IMR-90 (cell line): ENCODE data around the gene SYNGR2. TPM values are rescaled to one million over a fixed set of nuclear protein-coding genes. Genes with fewer than 3 reads are reported as not detected.
A peak's percentile ranks its signal among the peaks of the same experiment; 100 is the strongest.

Experiments used
- ATAC-seq: fragments of 200-7000 bp; cut with Tn5 transposase; 2 replicates; pipeline ENCODE4 v1.9.1; 2020; ENCODE audit warnings: low read depth, mild to moderate bottlenecking, moderate library complexity
- BruUV-seq: library from RNA; stranded (reverse); fragments of 400-500 nt; replicated peaks from 2 replicates; lab custom pipeline; 2021; lab: Mats Ljungman, UMichigan
- CTCF ChIA-PET: fragments of 300-600 bp; formaldehyde crosslinking; extraction: SDS; loops from one replicate; lab custom pipeline; 2021; ENCODE audit warnings: antibody characterized with exemption; lab: Yijun Ruan, JAX
- POLR2A ChIA-PET: fragments of 300-600 bp; sonication (Branson Sonifier 250); formaldehyde crosslinking; loops from one replicate; lab custom pipeline; 2022; ENCODE audit warnings: antibody characterized with exemption; ENCODE audit not compliant: unreplicated experiment; lab: Charles Lee
- DNase-seq: peaks from one replicate; pipeline ENCODE4 v3.0.0; 2013
- H2AFZ ChIP-seq: replicated peaks from 2 replicates; pipeline ENCODE3; 2013; ENCODE audit warnings: low read length, mild to moderate bottlenecking; ENCODE audit not compliant: poor library complexity
- H2AK5ac ChIP-seq: 2 replicates; pipeline ENCODE4 v1.6.1; 2013; ENCODE audit warnings: low read depth, low read length, inconsistent platforms
- H2AK9ac ChIP-seq: replicated peaks from 2 replicates; pipeline ENCODE3; 2013; ENCODE audit warnings: mild to moderate bottlenecking, low read depth, low read length, moderate library complexity; ENCODE audit not compliant: poor library complexity
- H2BK120ac ChIP-seq: 2 replicates; pipeline ENCODE4 v1.6.1; 2013; ENCODE audit warnings: low read depth, low read length, inconsistent platforms
- H2BK15ac ChIP-seq: 3 replicates; pipeline ENCODE4 v1.6.1; 2013; ENCODE audit warnings: low read depth, low read length, inconsistent platforms
- H2BK20ac ChIP-seq: 2 replicates; pipeline ENCODE4 v1.6.1; 2013; ENCODE audit warnings: low read depth, mild to moderate bottlenecking, inconsistent platforms, low read length, moderate library complexity
- H2BK5ac ChIP-seq: 2 replicates; pipeline ENCODE4 v1.6.1; 2013; ENCODE audit warnings: mild to moderate bottlenecking, low read depth, low read length, inconsistent platforms; ENCODE audit not compliant: poor library complexity, severe bottlenecking
- H3K14ac ChIP-seq: replicated peaks from 2 replicates; pipeline ENCODE4 v1.6.1; 2013; ENCODE audit warnings: low read depth, low read length, inconsistent platforms
- H3K18ac ChIP-seq: 2 replicates; pipeline ENCODE4 v1.6.1; 2013; ENCODE audit warnings: low read depth, low read length, control low read depth
- H3K23ac ChIP-seq: 2 replicates; pipeline ENCODE4 v1.6.1; 2013; ENCODE audit warnings: low read depth, low read length, inconsistent platforms
- H3K27ac ChIP-seq: 2 replicates; pipeline ENCODE4 v1.5.1; 2013; ENCODE audit warnings: mild to moderate bottlenecking, control low read depth, low read length; ENCODE audit not compliant: insufficient read depth
- H3K27me3 ChIP-seq: 2 replicates; pipeline ENCODE4 v1.6.1; 2013; ENCODE audit warnings: low read length; ENCODE audit not compliant: control insufficient read depth, insufficient read depth
- H3K36me3 ChIP-seq: 2 replicates; pipeline ENCODE4 v1.6.1; 2013; ENCODE audit warnings: low read length, mixed read lengths; ENCODE audit not compliant: control insufficient read depth, insufficient read depth
- H3K4ac ChIP-seq: 2 replicates; pipeline ENCODE4 v1.6.1; 2013; ENCODE audit warnings: low read depth, low read length, inconsistent platforms
- H3K4me1 ChIP-seq: 2 replicates; pipeline ENCODE4 v1.6.1; 2013; ENCODE audit warnings: low read length, mixed read lengths; ENCODE audit not compliant: control insufficient read depth, insufficient read depth
- H3K4me2 ChIP-seq: 2 replicates; pipeline ENCODE4 v1.6.1; 2013; ENCODE audit warnings: low read depth, mild to moderate bottlenecking, control low read depth, low read length, moderate library complexity
- H3K4me3 ChIP-seq: 2 replicates; pipeline ENCODE4 v1.5.1; 2013; ENCODE audit warnings: low read depth, mild to moderate bottlenecking, control low read depth, low read length, moderate library complexity; ENCODE audit not compliant: insufficient read depth
- H3K56ac ChIP-seq: 2 replicates; pipeline ENCODE4 v1.6.1; 2013; ENCODE audit warnings: low read length, inconsistent platforms; ENCODE audit not compliant: insufficient read depth; ENCODE audit errors: extremely low read depth
- H3K79me1 ChIP-seq, 2 experiments: 2 replicates each; pipeline ENCODE4 v1.6.1; 2013; ENCODE audit warnings: low read length in 2 of 2, inconsistent platforms in 1 of 2, low read depth in 1 of 2
- H3K9ac ChIP-seq: 2 replicates; pipeline ENCODE4 v1.6.1; 2013; ENCODE audit warnings: low read depth, low read length, control low read depth
- H3K9me1 ChIP-seq: 2 replicates; pipeline ENCODE4 v1.6.1; 2013; ENCODE audit warnings: low read length, inconsistent platforms; ENCODE audit not compliant: insufficient read depth
- H3K9me3 ChIP-seq: 2 replicates; pipeline ENCODE4 v1.6.1; 2013; ENCODE audit warnings: low read length; ENCODE audit not compliant: control insufficient read depth, insufficient read depth
- H4K20me1 ChIP-seq: 2 replicates; pipeline ENCODE4 v1.6.1; 2013; ENCODE audit warnings: low read length, inconsistent platforms; ENCODE audit not compliant: insufficient read depth
- H4K5ac ChIP-seq: 2 replicates; pipeline ENCODE4 v1.6.1; 2013; ENCODE audit warnings: mild to moderate bottlenecking, low read depth, low read length, control low read depth
- H4K8ac ChIP-seq, 2 experiments: 2 replicates each; pipeline ENCODE4 v1.6.1; 2013; ENCODE audit warnings: low read depth in 2 of 2, low read length in 2 of 2, control low read depth in 1 of 2, inconsistent platforms in 1 of 2
- H4K91ac ChIP-seq: 2 replicates; pipeline ENCODE4 v1.6.1; 2013; ENCODE audit warnings: low read depth, low read length, inconsistent platforms; ENCODE audit not compliant: insufficient read depth
- BHLHE40 ChIP-seq: fragments of 150-350 bp; IDR thresholded peaks from 2 replicates; pipeline ENCODE4 v1.6.1; 2016; ENCODE audit warnings: mild to moderate bottlenecking, low read depth, low read length
- CEBPB ChIP-seq: IDR thresholded peaks from 2 replicates; pipeline ENCODE4 v1.6.1; 2012; ENCODE audit warnings: low read depth, low read length, improper control_type of control experiment
- CHD1 ChIP-seq: IDR thresholded peaks from 2 replicates; pipeline ENCODE4 v1.6.1; 2012; ENCODE audit warnings: low read depth, low read length, improper control_type of control experiment
- CTCF ChIP-seq: conservative IDR thresholded peaks from 2 replicates; pipeline ENCODE4 v1.5.1; 2012; ENCODE audit warnings: mild to moderate bottlenecking, low read depth, low read length, improper control_type of control experiment
- ELK1 ChIP-seq: fragments of 150-350 bp; IDR thresholded peaks from 2 replicates; pipeline ENCODE4 v1.6.1; 2016; ENCODE audit warnings: low read depth, mild to moderate bottlenecking, low read length, moderate library complexity, borderline replicate concordance
- FOS ChIP-seq: fragments of 150-350 bp; IDR thresholded peaks from 2 replicates; pipeline ENCODE4 v1.6.1; 2016; ENCODE audit warnings: low read depth, low read length
- MAFK ChIP-seq: IDR thresholded peaks from 2 replicates; pipeline ENCODE4 v1.6.1; 2012; ENCODE audit warnings: low read depth, low read length, improper control_type of control experiment
- MAZ ChIP-seq: IDR thresholded peaks from 2 replicates; pipeline ENCODE4 v1.6.1; 2012; ENCODE audit warnings: low read depth, mild to moderate bottlenecking, low read length, improper control_type of control experiment, moderate library complexity, borderline replicate concordance
- MXI1 ChIP-seq: IDR thresholded peaks from 2 replicates; pipeline ENCODE4 v1.6.1; 2012; ENCODE audit warnings: low read depth, mild to moderate bottlenecking, low read length, moderate library complexity, borderline replicate concordance
- NFE2L2 ChIP-seq: fragments of 150-350 bp; IDR thresholded peaks from 2 replicates; pipeline ENCODE4 v1.6.1; 2016; ENCODE audit warnings: low read depth, mild to moderate bottlenecking, low read length
- POLR2A ChIP-seq: IDR thresholded peaks from 2 replicates; pipeline ENCODE4 v1.6.1; 2012; ENCODE audit warnings: mild to moderate bottlenecking, low read depth, low read length
- RAD21 ChIP-seq: IDR thresholded peaks from 2 replicates; pipeline ENCODE4 v1.6.1; 2012; ENCODE audit warnings: low read length, improper control_type of control experiment
- RFX5 ChIP-seq: IDR thresholded peaks from 2 replicates; pipeline ENCODE4 v1.8.0; 2012; ENCODE audit warnings: low read depth, mild to moderate bottlenecking, low read length, moderate library complexity
- SMC3 ChIP-seq: fragments of 150-350 bp; IDR thresholded peaks from 2 replicates; pipeline ENCODE4 v1.6.1; 2016; ENCODE audit warnings: low read depth, mild to moderate bottlenecking, antibody characterized with exemption, low read length, moderate library complexity
- USF2 ChIP-seq: fragments of 150-350 bp; IDR thresholded peaks from 2 replicates; pipeline ENCODE4 v1.6.1; 2017; ENCODE audit warnings: mild to moderate bottlenecking, antibody characterized with exemption, low read length, low read depth
- WGBS, 2 experiments: methylation state at CpG; one replicate each; pipeline versions ENCODE4 v1.1.5 to v1.1.7; 2013; ENCODE audit warnings: missing lambda C conversion rate in 2 of 2; ENCODE audit not compliant: insufficient read length in 1 of 2; ENCODE audit errors: extremely low coverage in 2 of 2; 5-methylcytosine and 5-hydroxymethylcytosine counted together
- dilution Hi-C: fragments of 300-500 bp; cut with HindIII; formaldehyde crosslinking; loops from one replicate; pipeline ENCODE4 v1.14.3; 2018; ENCODE audit warnings: low sequenced_read_pairs; ENCODE audit not compliant: unreplicated experiment
- in situ Hi-C: fragments of 300-500 bp; cut with MboI; formaldehyde crosslinking; loops from 3 replicates; pipeline ENCODE4 v1.14.3; 2019; ENCODE audit warnings: low sequenced_read_pairs, inconsistent platforms, mixed read lengths
- intact Hi-C: fragments of 100-400 bp; cut with micrococcal nuclease; formaldehyde crosslinking; loops from 2 replicates; pipeline ENCODE4 v1.10.0; 2022
- polyA plus RNA-seq, 3 experiments: library from polyadenylated mRNA; depleted of rRNA; stranded (reverse); fragments of >200 nt; gene quantifications; 2 replicates each; pipeline ENCODE4 v1.2.3, GENCODE V29; 2012; ENCODE audit warnings: low replicate concordance in 1 of 3
- total RNA-seq: library from RNA; depleted of rRNA; stranded (reverse); fragments of >200 nt; gene quantifications from 2 replicates; pipeline ENCODE4 v1.2.3, GENCODE V29; 2012

Gene SYNGR2
- total and polyA plus RNA-seq, 2 of the 4 experiments (the other 2 are of a cell fraction), result 11.1 to 63.1 TPM

- no peak overlapping the region; the same call in 1 of the 2 replicates for H4K5ac ChIP-seq
- peak overlapping the region; percentile 22; the same call in 1 of the 2 replicates for H3K27ac ChIP-seq
- H3K4me3 ChIP-seq, result peak overlapping the region; percentile 35; the same call in 1 of the 2 replicates
- ChIA-PET POLR2A (no interaction called here), CTCF (no interaction called here)
- in situ Hi-C loops, result no loop called here
- no peak overlapping the region for H3K23ac ChIP-seq
- H3K9me3 ChIP-seq, result no peaks in the 10 kb centered on the region
- H4K20me1 ChIP-seq, result 0 out of 2 replicates have a peak, but pooled peaks cover 6% of the 10 kb centered on the region
- H2BK5ac ChIP-seq, result no peak overlapping the region
- WGBS, 2 experiments, result 86% methylated on average over 4 of the region's 10 CpGs; no CpG with 5 or more reads in 1 of the 2 experiments
- peaks cover 3% of the 10 kb centered on the region for H3K4me1 ChIP-seq
- H3K36me3 ChIP-seq, result peaks cover 2% of the 10 kb centered on the region
- peak overlapping the region in 1 of 2 experiments; percentile 24; a peak in 2 of 4 replicates for H4K8ac ChIP-seq
- H2AK5ac ChIP-seq, result no peak overlapping the region
- H3K9me1 ChIP-seq, result peaks cover 11% of the 10 kb centered on the region; the same call in 1 of the 2 replicates
- no TSS peak for BruUV-seq
- H3K4me2 ChIP-seq, result peak overlapping the region; percentile 54
- H4K91ac ChIP-seq, result no peak overlapping the region
- no peak overlapping the region for H2BK15ac ChIP-seq
- peak overlapping the region; percentile 2; the same call in 1 of the 2 replicates for H3K4ac ChIP-seq
- dilution Hi-C loops, result no loop called here
- no peak overlapping the region for H3K18ac ChIP-seq
- no peak for DNase-seq
- peak overlapping the region; percentile 5; the same call in 1 of the 2 replicates for H3K14ac ChIP-seq
- ATAC-seq, result peak; percentile 8
- no peak overlapping the region for H3K56ac ChIP-seq
- H3K9ac ChIP-seq, result peak overlapping the region; percentile 65; the same call in 1 of the 2 replicates
- H3K79me1 ChIP-seq, result peaks cover 24 to 54% of the 10 kb centered on the region in 2 experiments
- H2AK9ac ChIP-seq, result peak overlapping the region; percentile 12
- no peak overlapping the region for H2BK20ac ChIP-seq
- intact Hi-C loops, result no loop called here
- H2AFZ ChIP-seq, result peak overlapping the region; percentile 33
- no peak overlapping the region for H2BK120ac ChIP-seq
- H3K27me3 ChIP-seq, result no peaks in the 10 kb centered on the region
- TF ChIP-seq CEBPB (no peak), ELK1 (no peak), FOS (no peak), MXI1 (no peak), RAD21 (no peak), NFE2L2 (no peak), USF2 (no peak), MAFK (no peak), MAZ (no peak), CHD1 (no peak), BHLHE40 (no peak), RFX5 (no peak), SMC3 (no peak), CTCF (no peak), POLR2A (no peak)
These were observed 17.8 kb downstream of the SYNGR2 start for GRCh38 chr17:78185981-78186691.
